NCI-H2171 treated with DMSO at 0.1 percent for 48 hours (cell line): ENCODE results near the gene GET4.
"Not testable (repeated sequence)": the region's sequence is repeated elsewhere in the genome, so short reads cannot be mapped to it uniquely, and the experiment has no call there.

Experiments used
- DNase-seq: peaks from one replicate; lab custom pipeline; 2025; lab: John Stamatoyannopoulos, UW

GET4 gene

GRCh38 chr7:845731-846130 is 30.6 kb upstream of the GET4 start:
- DNase-seq: no peak

DNA sequence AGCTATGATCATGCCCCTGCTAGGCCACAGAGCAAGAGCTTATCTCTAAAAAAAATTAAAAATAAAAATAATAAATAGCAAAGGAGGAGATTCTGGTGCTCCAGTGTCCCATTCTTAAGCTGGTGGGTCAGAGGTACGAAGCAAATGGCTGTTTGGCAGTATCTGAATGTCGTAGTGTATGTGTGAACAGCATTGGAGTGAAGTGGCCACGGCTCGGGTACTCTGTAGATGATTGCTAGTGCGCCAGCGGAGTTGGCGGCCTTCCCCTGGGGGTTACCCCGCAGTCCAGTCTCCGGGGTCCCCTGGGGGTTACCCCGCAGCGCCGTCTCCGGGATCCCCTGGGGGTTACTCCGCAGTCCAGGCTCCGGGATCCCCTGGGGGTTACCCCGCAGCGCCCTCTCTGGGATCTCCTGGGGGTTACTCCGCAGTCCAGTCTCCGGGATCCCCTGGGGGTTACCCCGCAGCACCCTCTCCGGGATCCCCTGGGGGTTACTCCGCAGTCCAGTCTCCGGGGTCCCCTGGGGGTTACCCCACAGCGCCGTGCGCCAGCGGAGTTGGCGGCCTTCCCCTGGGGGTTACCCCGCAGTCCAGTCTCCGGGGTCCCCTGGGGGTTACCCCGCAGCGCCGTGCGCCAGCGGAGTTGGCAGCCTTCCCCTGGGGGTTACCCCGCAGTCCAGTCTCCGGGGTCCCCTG is 29.2 kb upstream of the GET4 start:
- DNase-seq: not testable (repeated sequence)

GRCh38 chr7:847728-848127 is 28.6 kb upstream of the GET4 start:
- DNase-seq: not testable (repeated sequence)

- no peak for DNase-seq
These were observed 27.2 kb upstream of the GET4 start for GRCh38 chr7:849145-849544.

- DNase-seq: no peak
These were observed 26.6 kb upstream of the GET4 start for GRCh38 chr7:849781-850180.

DNA sequence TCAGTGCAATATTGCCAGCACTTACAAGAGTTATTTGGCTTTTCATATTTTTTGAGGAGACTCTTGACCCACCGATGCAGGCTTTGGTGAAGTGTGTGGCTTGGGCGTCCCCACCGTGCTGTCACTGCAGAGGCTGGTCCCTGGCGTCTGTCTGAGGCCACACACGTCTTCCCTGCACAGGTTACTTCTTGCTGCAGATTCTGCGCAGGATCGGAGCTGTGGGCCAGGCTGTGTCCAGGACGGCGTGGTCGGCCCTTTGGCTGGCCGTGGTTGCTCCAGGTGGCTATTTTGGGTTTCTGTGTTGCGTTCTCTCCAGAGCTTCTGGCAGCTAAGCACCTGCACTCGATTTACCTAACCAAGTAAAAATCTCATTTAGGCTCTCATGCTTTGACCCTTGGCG is 25.1 kb upstream of the GET4 start:
- no peak for DNase-seq

GRCh38 chr7:853366-854117 is 22.8 kb upstream of the GET4 start:
- no peak for DNase-seq

DNA sequence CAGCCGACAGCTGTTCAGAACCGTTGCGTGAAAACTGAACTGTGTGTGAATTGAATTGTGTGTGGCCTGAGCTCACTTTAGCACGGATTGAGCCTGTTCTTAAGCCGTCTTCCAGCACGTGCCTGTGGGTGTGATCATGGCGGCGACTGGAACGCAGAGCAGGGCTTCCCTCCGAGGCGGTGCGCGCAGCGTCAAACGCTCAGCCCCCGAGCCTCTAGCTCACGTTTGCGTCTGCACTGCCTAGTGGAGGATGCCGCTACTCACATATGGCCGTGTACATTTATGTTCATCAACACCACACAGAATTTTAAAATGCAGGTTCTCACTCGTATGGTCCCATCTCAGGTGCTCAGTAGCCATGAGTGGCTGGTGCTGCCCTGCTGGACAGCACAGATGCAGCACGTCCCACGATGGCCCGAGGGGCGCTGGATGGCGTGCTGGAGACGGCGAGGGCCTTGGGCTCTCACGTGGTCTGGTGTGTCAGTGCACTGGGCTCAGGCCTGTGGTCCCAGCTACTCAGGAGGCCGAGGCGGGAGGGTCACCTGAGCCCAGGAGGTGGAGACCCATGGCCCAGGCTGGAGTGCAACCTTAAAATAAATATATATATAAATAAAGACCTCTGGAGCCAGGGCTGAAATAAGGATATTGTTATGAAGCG is 22.1 kb upstream of the GET4 start:
- no peak for DNase-seq

DNA sequence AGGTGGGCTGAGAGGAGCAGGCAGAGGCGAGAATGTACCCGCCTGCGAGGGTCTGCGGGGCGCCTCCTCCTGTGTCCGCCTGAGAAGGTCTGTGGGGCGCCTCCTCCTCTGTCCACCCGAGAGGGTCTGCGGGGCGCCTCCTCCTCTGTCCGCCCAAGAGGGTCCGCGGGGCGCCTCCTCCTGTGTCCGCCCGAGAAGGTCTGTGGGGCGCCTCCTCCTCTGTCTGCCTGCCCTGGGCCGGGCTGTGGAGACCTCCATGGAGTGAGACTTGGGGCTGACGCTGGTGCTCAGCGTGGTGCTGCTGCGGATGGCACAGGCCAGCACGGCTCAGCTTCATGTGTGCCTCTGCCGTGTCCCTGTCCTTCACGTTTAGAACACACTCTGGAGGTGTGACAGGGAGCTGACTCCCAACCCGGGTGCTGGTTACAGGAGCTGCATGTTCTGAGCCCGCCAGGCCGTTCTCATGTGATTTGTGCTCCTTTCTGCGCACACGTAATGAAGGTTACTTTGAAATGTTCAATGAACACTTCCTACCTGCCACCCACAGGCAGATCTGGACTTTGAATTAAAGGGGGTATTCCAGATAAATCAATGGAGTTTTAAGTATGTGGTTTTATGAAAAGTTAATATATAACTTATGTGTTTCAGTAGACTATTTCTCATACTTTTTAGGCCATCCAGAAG is 20.5 kb upstream of the GET4 start:
- no peak for DNase-seq

- no peak for DNase-seq
These were observed 19.8 kb upstream of the GET4 start for GRCh38 chr7:856444-857095.

DNA sequence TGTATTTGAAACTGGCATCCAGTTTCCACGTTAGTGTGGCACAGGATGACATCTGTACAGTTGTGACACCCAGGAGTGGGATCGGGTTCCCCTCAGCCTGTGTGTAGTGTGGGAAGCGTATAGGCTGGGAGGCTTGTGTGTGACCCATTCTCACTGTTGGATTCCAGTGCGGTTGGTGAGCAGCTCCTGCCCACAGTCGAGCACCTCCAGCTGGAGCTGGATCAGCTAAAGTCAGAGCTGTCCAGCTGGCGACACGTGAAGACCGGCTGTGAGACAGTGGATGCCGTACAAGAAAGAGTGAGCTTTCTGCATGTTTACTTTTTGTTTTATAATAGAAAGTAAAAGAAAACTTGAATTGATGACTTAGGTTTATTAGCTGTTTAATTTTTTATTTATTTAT is 18.7 kb upstream of the GET4 start:
- no peak for DNase-seq

DNA sequence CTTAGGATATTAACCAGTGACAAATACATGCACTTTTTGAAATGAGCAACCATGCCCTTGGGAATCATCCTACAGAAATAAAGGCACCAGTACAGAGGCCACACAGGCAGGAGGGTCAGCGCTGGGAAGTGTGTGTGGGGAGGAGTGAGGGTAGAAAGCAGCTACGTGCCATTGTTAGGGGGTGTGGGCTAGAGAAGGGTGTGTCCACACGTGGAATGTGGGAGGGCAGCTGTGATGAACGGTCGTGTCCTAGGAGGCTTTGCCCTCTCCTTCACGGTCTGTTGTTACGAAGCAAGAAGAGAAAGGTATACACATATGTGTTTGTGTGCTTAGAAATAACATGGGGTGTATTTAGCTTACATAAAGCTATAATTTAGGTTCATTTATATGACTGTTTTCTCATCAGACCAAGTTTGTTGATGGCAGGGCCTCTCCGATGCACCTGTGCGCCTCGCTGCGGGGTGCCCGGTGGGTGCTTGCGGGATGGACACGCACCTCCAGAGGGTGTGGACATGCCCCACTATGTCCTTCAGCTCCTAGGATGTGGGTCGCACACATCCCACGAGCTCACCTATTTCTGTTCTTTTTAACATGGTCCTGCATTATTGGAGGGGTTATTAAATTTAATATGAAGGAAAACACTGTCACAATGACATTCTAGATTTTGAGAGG is 16.9 kb upstream of the GET4 start:
- DNase-seq: no peak

DNA sequence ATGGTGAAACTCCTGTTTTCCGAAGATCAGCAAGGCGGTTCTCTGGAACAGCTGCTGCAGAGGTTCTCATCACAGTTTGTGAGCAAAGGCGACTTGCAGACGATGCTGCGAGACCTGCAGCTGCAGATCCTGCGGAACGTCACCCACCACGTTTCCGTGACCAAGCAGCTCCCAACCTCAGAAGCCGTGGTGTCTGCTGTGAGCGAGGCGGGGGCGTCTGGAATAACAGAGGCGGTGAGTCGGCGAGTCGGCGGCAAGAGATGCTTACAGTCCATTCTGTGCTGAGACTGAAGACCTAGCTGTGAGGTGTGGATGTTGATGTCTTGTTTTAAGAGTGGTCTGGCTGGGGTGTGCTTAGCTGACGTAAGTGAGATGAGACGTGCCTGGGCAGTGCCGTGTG is 16.2 kb upstream of the GET4 start:
- no peak for DNase-seq

GRCh38 chr7:861222-861621 is 15.1 kb upstream of the GET4 start:
- DNase-seq: no peak

GRCh38 chr7:862157-862556 is 14.2 kb upstream of the GET4 start:
- no peak for DNase-seq

GRCh38 chr7:863106-863505 is 13.2 kb upstream of the GET4 start:
- DNase-seq: no peak

- DNase-seq: no peak
These were observed 10.4 kb upstream of the GET4 start for GRCh38 chr7:865921-866320.

DNA sequence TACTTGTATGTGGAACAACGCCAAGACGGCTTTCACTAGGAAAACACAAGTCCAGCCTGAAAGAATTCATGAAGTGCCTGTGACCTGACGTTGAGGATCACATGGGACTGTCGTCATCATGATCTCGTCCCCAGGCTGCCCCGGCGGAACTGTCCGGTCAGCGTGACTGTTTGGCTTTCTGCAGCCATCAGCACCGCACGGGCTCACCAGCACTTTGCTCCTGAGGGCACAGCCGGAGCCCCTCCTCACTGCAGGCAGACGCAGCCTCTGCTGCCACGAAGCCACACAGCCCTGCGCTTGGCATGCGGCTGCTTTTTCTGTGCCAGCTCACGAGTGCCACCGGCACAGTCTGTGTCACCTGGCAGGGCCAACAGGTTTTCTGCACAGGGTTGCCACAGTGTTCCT is 9.4 kb upstream of the GET4 start:
- no peak for DNase-seq

GRCh38 chr7:867406-868188 is 8.8 kb upstream of the GET4 start:
- no peak for DNase-seq

- DNase-seq: no peak
These were observed 8.2 kb upstream of the GET4 start for GRCh38 chr7:868189-868486.

GRCh38 chr7:869348-869747 is 7.0 kb upstream of the GET4 start:
- DNase-seq: no peak
